Caco-2 (cell line): ENCODE results near the gene CYSLTR2. TPM values are rescaled to one million over a fixed set of nuclear protein-coding genes. Genes with fewer than 3 reads are reported as not detected.

Source experiments
- BruUV-seq: library from RNA; stranded (reverse); fragments of 400-500 nt; replicated peaks from 2 replicates; lab custom pipeline; 2021; lab: Mats Ljungman, UMichigan
- CTCF ChIA-PET: fragments of 300-600 bp; sonication (Branson Sonifier 250); formaldehyde crosslinking; loops from one replicate; lab custom pipeline; 2022; ENCODE audit warnings: antibody characterized with exemption; lab: Charles Lee
- POLR2A ChIA-PET: fragments of 300-600 bp; sonication (Branson Sonifier 250); formaldehyde crosslinking; loops from one replicate; lab custom pipeline; 2022; ENCODE audit warnings: antibody characterized with exemption; lab: Charles Lee
- DNase-seq, 2 experiments: peaks; one replicate each; pipeline versions ENCODE4 v3.0.0 to v3.0.0-alpha.2; 2020 to 2022
- H3K27me3 ChIP-seq: replicated peaks from 2 replicates; pipeline ENCODE4 v1.6.0; 2011; ENCODE audit warnings: low read length; ENCODE audit not compliant: control insufficient read depth, insufficient read depth
- H3K36me3 ChIP-seq: 2 replicates; pipeline ENCODE4 v1.5.1; 2011; ENCODE audit warnings: low read length; ENCODE audit not compliant: control insufficient read depth, insufficient read depth
- H3K4me1 ChIP-seq: fragments of 250-450 bp; sonication (Bioruptor Pico); 2 replicates; pipeline ENCODE4 v1.5.1; 2020; ENCODE audit warnings: mild to moderate bottlenecking
- H3K4me3 ChIP-seq: 2 replicates; pipeline ENCODE4 v1.5.1; 2011; ENCODE audit warnings: low read depth, mild to moderate bottlenecking, control low read depth, low read length
- H3K9me3 ChIP-seq: fragments of 250-450 bp; sonication (Bioruptor Pico); 2 replicates; pipeline ENCODE4 v1.5.1; 2020; ENCODE audit warnings: mild to moderate bottlenecking, moderate library complexity
- H3K27ac Mint-ChIP-seq: one replicate; pipeline ENCODE4 v1.8.0; 2022; ENCODE audit warnings: mixed read lengths; ENCODE audit not compliant: unreplicated experiment
- H3K27me3 Mint-ChIP-seq: one replicate; pipeline ENCODE4 v1.8.0; 2022; ENCODE audit warnings: mixed read lengths; ENCODE audit not compliant: insufficient read depth, unreplicated experiment
- H3K36me3 Mint-ChIP-seq: one replicate; pipeline ENCODE4 v1.8.0; 2022; ENCODE audit warnings: mild to moderate bottlenecking, mixed read lengths; ENCODE audit not compliant: insufficient read depth, unreplicated experiment
- H3K4me1 Mint-ChIP-seq: one replicate; pipeline ENCODE4 v1.8.0; 2022; ENCODE audit warnings: low read depth, mixed read lengths; ENCODE audit not compliant: unreplicated experiment
- H3K4me3 Mint-ChIP-seq: one replicate; pipeline ENCODE4 v1.8.0; 2022; ENCODE audit warnings: mild to moderate bottlenecking, moderate library complexity, mixed read lengths; ENCODE audit not compliant: unreplicated experiment
- H3K9me3 Mint-ChIP-seq: one replicate; pipeline ENCODE4 v1.8.0; 2022; ENCODE audit warnings: mixed read lengths; ENCODE audit not compliant: unreplicated experiment
- CTCF ChIP-seq, 2 experiments: fragments of 200-600 bp in 1 of 2; IDR thresholded peaks; 1 replicate in 1 of 2; 2 replicates in 1 of 2; pipeline versions ENCODE4 v1.5.1 to v1.8.0; 2011 to 2022; ENCODE audit warnings: antibody characterized with exemption in 1 of 2, control low read depth in 1 of 2, inconsistent platforms in 1 of 2, low read depth in 1 of 2, low read length in 1 of 2, mild to moderate bottlenecking in 1 of 2, moderate library complexity in 1 of 2; ENCODE audit not compliant: insufficient read depth in 1 of 2, severe bottlenecking in 1 of 2, unreplicated experiment in 1 of 2
- intact Hi-C: fragments of 100-400 bp; cut with micrococcal nuclease; formaldehyde crosslinking; loops from one replicate; pipeline ENCODE4 v1.10.0; 2022; ENCODE audit not compliant: unreplicated experiment
- total RNA-seq: library from RNA; stranded (reverse); gene quantifications from 2 replicates; pipeline ENCODE4 v1.2.3, GENCODE V29; 2022

The CYSLTR2 gene
- total RNA-seq, 1 experiment from 2014 or later, result not detected

GRCh38 chr13:48748681-48749080 is 95.0 kb downstream of the CYSLTR2 start:
- TF ChIP-seq CTCF (IDR thresholded peaks at IDR 0.05; ENCODE audit: insufficient read depth in 1 of 2, low read depth in 1 of 2, low read length in 1 of 2, severe bottlenecking in 1 of 2, unreplicated experiment in 1 of 2), result no peak
- no peak overlapping the region for H3K4me3 Mint-ChIP-seq
- POLR2A ChIA-PET, result no interaction called here
- Histone ChIP-seq H3K9me3 (no peaks in the 10 kb centered on the region), H3K36me3 (no peaks in the 10 kb centered on the region), H3K4me3 (no peak overlapping the region), H3K27me3 (no peaks in the 10 kb centered on the region), H3K4me1 (no peaks in the 10 kb centered on the region)
- H3K36me3 Mint-ChIP-seq, result no peaks in the 10 kb centered on the region
- no TSS peak for BruUV-seq
- peaks cover 6% of the 10 kb centered on the region for H3K4me1 Mint-ChIP-seq
- CTCF ChIA-PET, result interaction anchor here (1.6 kb wide), 1 partner anchor 20 kb away, joined by 6 read pairs; no protein-coding TSS in a partner anchor
- no peak overlapping the region for H3K27ac Mint-ChIP-seq
- no peak for DNase-seq
- intact Hi-C loops, result loop anchor here (1.0 kb wide), 2 partner anchors 21 to 153 kb away; no protein-coding TSS in a partner anchor
- H3K9me3 Mint-ChIP-seq, result no peaks in the 10 kb centered on the region
- H3K27me3 Mint-ChIP-seq, result no peaks in the 10 kb centered on the region

- no peak overlapping the region for H3K4me3 ChIP-seq
- BruUV-seq, result no TSS peak
- ChIA-PET CTCF (interaction anchor here (1.6 kb wide), 1 partner anchor 20 kb away, joined by 6 read pairs; no protein-coding TSS in a partner anchor), POLR2A (no interaction called here)
- H3K36me3 Mint-ChIP-seq, result no peaks in the 10 kb centered on the region
- peaks cover 6% of the 10 kb centered on the region for H3K4me1 Mint-ChIP-seq
- no peaks in the 10 kb centered on the region for H3K9me3 Mint-ChIP-seq
- no peaks in the 10 kb centered on the region for H3K27me3 ChIP-seq
- H3K27me3 Mint-ChIP-seq, result no peaks in the 10 kb centered on the region
- no peak for DNase-seq
- intact Hi-C loops, result loop anchor here (1.0 kb wide), 2 partner anchors 20 to 154 kb away; no protein-coding TSS in a partner anchor
- H3K36me3 ChIP-seq, result no peaks in the 10 kb centered on the region
- H3K27ac Mint-ChIP-seq, result no peak overlapping the region
- no peaks in the 10 kb centered on the region for H3K4me1 ChIP-seq
- no peaks in the 10 kb centered on the region for H3K9me3 ChIP-seq
- no peak for TF ChIP-seq CTCF (IDR thresholded peaks at IDR 0.05; ENCODE audit: insufficient read depth in 1 of 2, low read depth in 1 of 2, low read length in 1 of 2, severe bottlenecking in 1 of 2, unreplicated experiment in 1 of 2)
- H3K4me3 Mint-ChIP-seq, result no peak overlapping the region
Measured at GRCh38 chr13:48749144-48749543, 95.4 kb downstream of the CYSLTR2 start.

- no TSS peak for BruUV-seq
- no peaks in the 10 kb centered on the region for H3K27me3 Mint-ChIP-seq
- H3K27ac Mint-ChIP-seq, result no peak overlapping the region
- no peak overlapping the region for H3K4me3 Mint-ChIP-seq
- Histone ChIP-seq H3K27me3 (no peaks in the 10 kb centered on the region), H3K4me3 (no peak overlapping the region), H3K36me3 (no peaks in the 10 kb centered on the region), H3K4me1 (no peaks in the 10 kb centered on the region), H3K9me3 (no peaks in the 10 kb centered on the region)
- intact Hi-C loops, result loop anchor here (1.0 kb wide), 2 partner anchors 19 to 155 kb away; no protein-coding TSS in a partner anchor
- ChIA-PET CTCF (interaction anchor here (1.6 to 2.2 kb wide), 1 partner anchor 19 kb away, joined by 6 to 11 read pairs; no protein-coding TSS in a partner anchor), POLR2A (no interaction called here)
- no peaks in the 10 kb centered on the region for H3K9me3 Mint-ChIP-seq
- no peaks in the 10 kb centered on the region for H3K36me3 Mint-ChIP-seq
- TF ChIP-seq CTCF (IDR thresholded peaks at IDR 0.05; ENCODE audit: insufficient read depth in 1 of 2, low read depth in 1 of 2, low read length in 1 of 2, severe bottlenecking in 1 of 2, unreplicated experiment in 1 of 2), result peak; percentile 56 to 68
- H3K4me1 Mint-ChIP-seq, result peaks cover 6% of the 10 kb centered on the region
- DNase-seq, result peak; percentile 68 to 71
Measured at GRCh38 chr13:48749699-48750473, 96.2 kb downstream of the CYSLTR2 start.
